Hepatocyte (in vitro differentiated cells): Measurements from ENCODE around the gene MACROD2.
"Not testable (repeated sequence)": the region's sequence is repeated elsewhere in the genome, so short reads cannot be mapped to it uniquely, and the experiment has no call there.

Experiments used
- EZH2 ChIP-seq: fragments of 200-600 bp; sonication (generic); IDR thresholded peaks from 2 replicates; pipeline ENCODE4 v1.6.1; 2016; ENCODE audit warnings: antibody characterized with exemption, mild to moderate bottlenecking, borderline replicate concordance
- TF ChIP-seq, protein P1 (sequence below): fragments of 200-600 bp; sonication (generic); IDR thresholded peaks from 2 replicates; pipeline ENCODE4 v1.5.1; 2016; ENCODE audit warnings: antibody characterized with exemption, mild to moderate bottlenecking; ENCODE audit not compliant: poor library complexity

DNA sequence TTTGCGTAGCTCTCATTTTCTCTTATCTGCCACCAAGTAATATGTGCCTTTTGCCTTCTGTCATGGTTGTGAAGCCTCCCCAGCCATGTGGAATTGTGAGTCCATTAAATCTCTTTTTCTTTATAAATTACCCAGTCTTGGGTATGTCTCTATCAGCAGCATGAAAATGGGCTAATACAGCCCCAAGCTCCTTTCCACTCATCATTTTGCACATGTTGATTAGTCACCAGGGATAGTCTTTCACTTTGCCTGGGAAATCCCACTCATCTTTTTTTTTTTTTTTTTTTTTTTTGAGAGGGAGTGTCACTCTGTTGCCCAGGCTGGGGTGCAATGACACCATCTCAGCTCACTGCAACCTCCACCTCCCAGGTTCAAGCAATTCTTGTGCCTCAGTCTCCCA is 1541.9 kb downstream of the MACROD2 start:
- TF ChIP-seq, protein P1, sequence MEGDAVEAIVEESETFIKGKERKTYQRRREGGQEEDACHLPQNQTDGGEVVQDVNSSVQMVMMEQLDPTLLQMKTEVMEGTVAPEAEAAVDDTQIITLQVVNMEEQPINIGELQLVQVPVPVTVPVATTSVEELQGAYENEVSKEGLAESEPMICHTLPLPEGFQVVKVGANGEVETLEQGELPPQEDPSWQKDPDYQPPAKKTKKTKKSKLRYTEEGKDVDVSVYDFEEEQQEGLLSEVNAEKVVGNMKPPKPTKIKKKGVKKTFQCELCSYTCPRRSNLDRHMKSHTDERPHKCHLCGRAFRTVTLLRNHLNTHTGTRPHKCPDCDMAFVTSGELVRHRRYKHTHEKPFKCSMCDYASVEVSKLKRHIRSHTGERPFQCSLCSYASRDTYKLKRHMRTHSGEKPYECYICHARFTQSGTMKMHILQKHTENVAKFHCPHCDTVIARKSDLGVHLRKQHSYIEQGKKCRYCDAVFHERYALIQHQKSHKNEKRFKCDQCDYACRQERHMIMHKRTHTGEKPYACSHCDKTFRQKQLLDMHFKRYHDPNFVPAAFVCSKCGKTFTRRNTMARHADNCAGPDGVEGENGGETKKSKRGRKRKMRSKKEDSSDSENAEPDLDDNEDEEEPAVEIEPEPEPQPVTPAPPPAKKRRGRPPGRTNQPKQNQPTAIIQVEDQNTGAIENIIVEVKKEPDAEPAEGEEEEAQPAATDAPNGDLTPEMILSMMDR: not testable (repeated sequence)
- TF ChIP-seq EZH2: not testable (repeated sequence)
